Muscle of leg (tissue), 11 donors: ENCODE data around the gene SCML1. TPM values are rescaled to one million over a fixed set of nuclear protein-coding genes. Genes with fewer than 3 reads are reported as not detected.

ENCODE experiments used
- DNase-seq: peaks from one replicate; pipeline ENCODE4 v3.0.0; 2013
- H3K27ac ChIP-seq: one replicate; pipeline ENCODE4 v1.5.1; 2013; ENCODE audit warnings: mild to moderate bottlenecking, low read length, control low read depth
- H3K27me3 ChIP-seq: one replicate; pipeline ENCODE4 v1.6.1; 2013; ENCODE audit warnings: low read length; ENCODE audit not compliant: control insufficient read depth, insufficient read depth
- H3K36me3 ChIP-seq: one replicate; pipeline ENCODE4 v1.6.1; 2013; ENCODE audit warnings: low read length; ENCODE audit not compliant: control insufficient read depth, insufficient read depth
- H3K4me1 ChIP-seq: one replicate; pipeline ENCODE4 v1.6.1; 2013; ENCODE audit warnings: low read length; ENCODE audit not compliant: control insufficient read depth, insufficient read depth
- H3K4me3 ChIP-seq: one replicate; pipeline ENCODE4 v1.5.1; 2013; ENCODE audit warnings: low read length, control low read depth
- H3K9me3 ChIP-seq: replicated peaks from 2 replicates; pipeline ENCODE4 v1.6.1; 2013; ENCODE audit warnings: low read depth, low read length; ENCODE audit not compliant: control insufficient read depth
- WGBS: methylation state at CpG from one replicate; pipeline ENCODE4 v1.1.5; 2013; ENCODE audit warnings: missing lambda C conversion rate; ENCODE audit not compliant: insufficient coverage; 5-methylcytosine and 5-hydroxymethylcytosine counted together
- polyA plus RNA-seq, 8 donors: library from polyadenylated mRNA; unstranded; fragments of 120-200 nt; gene quantifications; one replicate each; pipeline versions ENCODE4 v1.2.1 to v1.2.3, GENCODE V29; 2013; ENCODE audit warnings: inconsistent platforms in 1 of 8, low replicate concordance in 1 of 8; ENCODE audit not compliant: insufficient read length in 8 of 8, insufficient read depth in 1 of 8
- total RNA-seq: library from RNA; stranded (reverse); fragments of 120-200 nt; gene quantifications from one replicate; pipeline ENCODE4 v1.2.4, GENCODE V29; 2013

SCML1 gene
- total and polyA plus RNA-seq, 9 donors: 5.8 to 16.3 (median 9.6) TPM

DNA sequence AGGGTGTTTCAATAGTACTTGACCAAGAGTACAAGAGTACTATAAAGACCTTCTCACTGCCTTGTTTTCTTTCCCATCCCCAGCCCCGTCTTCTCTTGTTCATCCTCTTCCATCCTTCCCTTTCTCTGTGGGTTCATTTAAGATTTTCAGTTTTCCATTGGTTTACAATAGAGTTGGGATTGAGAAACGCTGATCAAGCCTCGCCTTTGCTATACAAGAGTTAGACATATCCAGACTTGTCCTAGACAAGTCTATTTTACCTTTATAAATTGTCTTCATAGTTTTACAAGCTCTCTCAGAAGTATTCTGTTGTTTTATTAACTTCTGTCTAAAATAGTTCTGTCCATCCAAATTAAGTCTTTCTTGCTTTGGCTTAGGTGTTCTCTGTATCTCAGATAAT is 29.6 kb upstream of the SCML1 start:
- peaks cover 34% of the 10 kb centered on the region for H3K27me3 ChIP-seq
- DNase-seq: no peak
- H3K4me1 ChIP-seq: no peaks in the 10 kb centered on the region
- H3K36me3 ChIP-seq: no peaks in the 10 kb centered on the region
- H3K9me3 ChIP-seq: no peaks in the 10 kb centered on the region
- no CpG with 5 or more reads among the region's 3 CpGs for WGBS
- H3K27ac ChIP-seq: no peak overlapping the region
- no peak overlapping the region for H3K4me3 ChIP-seq

DNA sequence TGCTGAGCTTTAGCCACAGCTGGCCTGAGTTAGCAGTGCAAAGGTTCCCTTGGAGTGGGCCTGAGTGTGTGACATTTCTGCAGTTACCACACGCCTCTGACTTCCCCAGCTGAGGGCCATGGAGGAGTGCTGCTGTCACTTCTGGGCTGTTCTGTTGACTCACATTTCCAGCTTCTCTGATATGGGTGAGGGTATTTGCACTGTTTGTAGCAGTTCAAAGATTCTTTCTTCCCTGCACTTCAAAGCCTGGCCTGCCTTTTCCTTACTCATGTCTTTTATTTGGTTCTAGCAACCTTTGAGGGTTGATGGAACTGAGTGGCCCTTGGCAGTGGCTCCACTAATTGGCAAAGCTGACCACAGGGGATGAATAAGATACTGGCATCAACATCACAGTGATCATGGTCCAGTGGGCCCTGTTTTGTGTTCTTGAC is 26.4 kb upstream of the SCML1 start:
- H3K4me1 ChIP-seq: no peaks in the 10 kb centered on the region
- H3K36me3 ChIP-seq: no peaks in the 10 kb centered on the region
- no peak overlapping the region for H3K4me3 ChIP-seq
- H3K27ac ChIP-seq: no peak overlapping the region
- no CpG with 5 or more reads among the region's 1 CpG for WGBS
- peaks cover 22% of the 10 kb centered on the region for H3K27me3 ChIP-seq
- no peaks in the 10 kb centered on the region for H3K9me3 ChIP-seq
- DNase-seq: peak; percentile 13

- H3K4me1 ChIP-seq: no peaks in the 10 kb centered on the region
- H3K36me3 ChIP-seq: no peaks in the 10 kb centered on the region
- DNase-seq: no peak
- peaks cover 17% of the 10 kb centered on the region for H3K27me3 ChIP-seq
- H3K4me3 ChIP-seq: no peak overlapping the region
- WGBS: no CpG with 5 or more reads among the region's 2 CpGs
- no peak overlapping the region for H3K27ac ChIP-seq
- H3K9me3 ChIP-seq: no peaks in the 10 kb centered on the region
Measured at GRCh38 chrX:17713288-17713687, 24.0 kb upstream of the SCML1 start.

- DNase-seq: no peak
Measured at GRCh38 chrX:17718649-17719165, 18.6 kb upstream of the SCML1 start.

GRCh38 chrX:17719711-17720110 is 17.6 kb upstream of the SCML1 start:
- Histone ChIP-seq H3K4me3 (no peak overlapping the region), H3K4me1 (no peaks in the 10 kb centered on the region), H3K9me3 (no peaks in the 10 kb centered on the region), H3K36me3 (no peaks in the 10 kb centered on the region), H3K27me3 (peaks cover 7% of the 10 kb centered on the region), H3K27ac (no peak overlapping the region)
- no peak for DNase-seq
- no CpG with 5 or more reads among the region's 6 CpGs for WGBS

More at GRCh38 chrX:17718649-17719165, 18.6 kb upstream of the SCML1 start:
- Histone ChIP-seq H3K27me3 (peaks cover 7% of the 10 kb centered on the region), H3K27ac (no peak overlapping the region), H3K36me3 (no peaks in the 10 kb centered on the region), H3K9me3 (no peaks in the 10 kb centered on the region), H3K4me3 (no peak overlapping the region), H3K4me1 (no peaks in the 10 kb centered on the region)

- H3K4me3 ChIP-seq: no peak overlapping the region
- no peaks in the 10 kb centered on the region for H3K9me3 ChIP-seq
- H3K27ac ChIP-seq: no peak overlapping the region
- WGBS: 100% methylated on average over 1 of the region's 4 CpGs
- H3K36me3 ChIP-seq: no peaks in the 10 kb centered on the region
- DNase-seq: no peak
- H3K4me1 ChIP-seq: no peaks in the 10 kb centered on the region
- peaks cover 20% of the 10 kb centered on the region for H3K27me3 ChIP-seq
Measured at GRCh38 chrX:17721715-17722114, 15.6 kb upstream of the SCML1 start.

GRCh38 chrX:17725181-17725580 is 12.1 kb upstream of the SCML1 start:
- no peak overlapping the region for H3K27ac ChIP-seq
- H3K36me3 ChIP-seq: no peaks in the 10 kb centered on the region
- 71% methylated on average over 1 of the region's 2 CpGs for WGBS
- no peak overlapping the region for H3K4me3 ChIP-seq
- no peaks in the 10 kb centered on the region for H3K9me3 ChIP-seq
- H3K4me1 ChIP-seq: no peaks in the 10 kb centered on the region
- no peak for DNase-seq
- peaks cover 16% of the 10 kb centered on the region for H3K27me3 ChIP-seq

- Histone ChIP-seq H3K4me3 (no peak overlapping the region), H3K27ac (no peak overlapping the region), H3K27me3 (peaks cover 13% of the 10 kb centered on the region), H3K9me3 (peaks cover 2% of the 10 kb centered on the region), H3K36me3 (no peaks in the 10 kb centered on the region), H3K4me1 (peaks cover 3% of the 10 kb centered on the region)
- WGBS: 84% methylated on average over 13 of the region's 16 CpGs
- no peak for DNase-seq
Measured at GRCh38 chrX:17732138-17732783, 5.0 kb upstream of the SCML1 start.

GRCh38 chrX:17735406-17735805 is 1.9 kb upstream of the SCML1 start:
- Histone ChIP-seq H3K27ac (no peak overlapping the region), H3K4me3 (no peak overlapping the region), H3K36me3 (no peaks in the 10 kb centered on the region), H3K4me1 (peaks cover 3% of the 10 kb centered on the region), H3K9me3 (peaks cover 2% of the 10 kb centered on the region), H3K27me3 (peaks cover 24% of the 10 kb centered on the region)
- no peak for DNase-seq
- 60% methylated on average over 1 of the region's 5 CpGs for WGBS

DNA sequence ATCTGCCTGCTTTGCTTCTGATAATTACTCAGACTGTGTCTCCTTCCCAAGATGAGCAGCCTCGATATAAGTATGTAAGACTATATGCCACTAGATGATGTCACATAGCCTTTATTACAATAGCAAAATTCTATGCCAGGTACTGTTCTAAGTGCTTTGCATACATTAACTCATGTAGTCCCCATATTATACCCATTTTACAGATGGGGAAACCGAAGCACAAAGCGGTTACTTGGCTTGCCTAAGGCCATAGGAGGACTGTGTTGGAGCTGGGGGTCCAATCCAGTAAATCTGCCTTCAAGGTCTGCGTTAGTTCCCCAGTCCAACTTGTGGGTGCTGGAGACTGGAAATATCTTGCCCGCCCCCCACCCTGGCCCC is 826 bp upstream of the SCML1 start:
- WGBS: 47% methylated on average over 4 of the region's 5 CpGs
- H3K36me3 ChIP-seq: no peaks in the 10 kb centered on the region
- H3K27me3 ChIP-seq: peaks cover 34% of the 10 kb centered on the region
- peak overlapping the region; percentile 50 for H3K4me3 ChIP-seq
- peaks cover 10% of the 10 kb centered on the region for H3K4me1 ChIP-seq
- H3K9me3 ChIP-seq: peaks cover 2% of the 10 kb centered on the region
- DNase-seq: no peak
- H3K27ac ChIP-seq: peak overlapping the region; percentile 85

- no peak for DNase-seq
- WGBS: 51% methylated on average over 9 of the region's 15 CpGs
- H3K27me3 ChIP-seq: peaks cover 28% of the 10 kb centered on the region
- H3K4me1 ChIP-seq: peaks cover 10% of the 10 kb centered on the region
- H3K36me3 ChIP-seq: no peaks in the 10 kb centered on the region
- H3K4me3 ChIP-seq: peak overlapping the region; percentile 40
- H3K27ac ChIP-seq: peak overlapping the region; percentile 86
- H3K9me3 ChIP-seq: peaks cover 2% of the 10 kb centered on the region
Measured at GRCh38 chrX:17737710-17737985, 355 bp downstream of the SCML1 start.
